Erythroblast (primary cell): ENCODE results near the gene TMEM234.
"Not testable (repeated sequence)": the region's sequence is repeated elsewhere in the genome, so short reads cannot be mapped to it uniquely, and the experiment has no call there.

ENCODE experiments used
- GATA1 ChIP-seq: IDR thresholded peaks from 2 replicates; pipeline ENCODE4 v1.6.1; 2011; ENCODE audit warnings: low read depth, mild to moderate bottlenecking, control low read depth, low read length, moderate library complexity
- POLR2A ChIP-seq: IDR thresholded peaks from 2 replicates; pipeline ENCODE4 v1.6.1; 2011; ENCODE audit warnings: mild to moderate bottlenecking, low read length

DNA sequence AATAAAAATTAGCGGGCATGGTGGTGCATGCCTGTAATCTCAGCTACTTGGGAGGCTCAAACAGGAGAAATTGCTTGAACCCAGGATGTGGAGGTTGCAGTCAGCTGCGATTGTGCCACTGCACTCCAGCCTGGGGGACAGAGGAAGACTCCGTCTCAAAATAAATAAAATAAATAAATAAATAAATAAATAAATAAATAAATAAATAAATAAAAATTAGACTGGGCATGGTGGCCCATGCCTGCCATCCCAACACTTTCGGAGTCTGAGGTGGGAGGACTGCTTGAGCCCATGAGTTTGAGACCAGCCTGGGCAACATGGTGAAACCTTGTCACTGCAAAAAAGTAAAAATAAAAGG, 41.1 kb upstream of the TMEM234 start:
- not testable (repeated sequence) for TF ChIP-seq POLR2A, GATA1
